T follicular helper cell (primary cell): ENCODE measurements around the gene MANEA.
A peak's percentile ranks its signal among the peaks of the same experiment; 100 is the strongest.
"Not testable (repeated sequence)": the region's sequence is repeated elsewhere in the genome, so short reads cannot be mapped to it uniquely, and the experiment has no call there.

Experiments
- DNase-seq: peaks from one replicate; pipeline ENCODE4 v3.0.0-alpha.2; 2020; ENCODE audit warnings: low read depth
- total RNA-seq, 2 experiments: gene quantifications; one replicate each; lab custom pipeline; 2026; lab: John Stamatoyannopoulos, UW

The MANEA gene
- total RNA-seq, result 22.1 to 32.0 reads per million in 2 experiments

- peak; percentile 73 for DNase-seq
These were observed at the start of gene MANEA for GRCh38 chr6:95577304-95578105. TSS of gene MANEA (plus strand) at chr6:95577535. CDS start at chr6:95586440, 8,905 bp downstream.

- no peak for DNase-seq
These were observed 47.6 kb upstream of the MANEA start for GRCh38 chr6:95529762-95530161.

- no peak for DNase-seq
These were observed 47.0 kb upstream of the MANEA start for GRCh38 chr6:95530176-95530819.

- no peak for DNase-seq
These were observed 33.5 kb upstream of the MANEA start for GRCh38 chr6:95543798-95544197.

- DNase-seq, result no peak
These were observed 32.7 kb upstream of the MANEA start for GRCh38 chr6:95544517-95545225.

- no peak for DNase-seq
These were observed 32.1 kb upstream of the MANEA start for GRCh38 chr6:95545226-95545625.

GRCh38 chr6:95545686-95546085 lies 31.6 kb upstream of the MANEA start:
- no peak for DNase-seq

- no peak for DNase-seq
These were observed 31.2 kb upstream of the MANEA start for GRCh38 chr6:95546148-95546547.

- DNase-seq, result no peak
These were observed 30.3 kb upstream of the MANEA start for GRCh38 chr6:95547043-95547442.

GRCh38 chr6:95548188-95548786 lies 29.0 kb upstream of the MANEA start:
- DNase-seq, result no peak

GRCh38 chr6:95551678-95552324 lies 25.5 kb upstream of the MANEA start:
- DNase-seq, result no peak

- no peak for DNase-seq
These were observed 23.5 kb upstream of the MANEA start for GRCh38 chr6:95553880-95554279.

- DNase-seq, result not testable (repeated sequence)
These were observed 16.4 kb upstream of the MANEA start for GRCh38 chr6:95560956-95561355.

- DNase-seq, result no peak
These were observed 7.8 kb upstream of the MANEA start for GRCh38 chr6:95569560-95569959.

GRCh38 chr6:95572098-95572497 lies 5.2 kb upstream of the MANEA start:
- DNase-seq, result no peak

- DNase-seq, result no peak
These were observed 2.5 kb upstream of the MANEA start for GRCh38 chr6:95574811-95575210.

- DNase-seq, result no peak
These were observed 927 bp upstream of the MANEA start for GRCh38 chr6:95576218-95576997.

GRCh38 chr6:95576998-95577303 lies 384 bp upstream of the MANEA start:
- DNase-seq, result no peak

- DNase-seq, result no peak
These were observed 723 bp downstream of the MANEA start for GRCh38 chr6:95578106-95578410.

- no peak for DNase-seq
These were observed 3.7 kb downstream of the MANEA start for GRCh38 chr6:95581073-95581472.

GRCh38 chr6:95584226-95584625 lies 6.9 kb downstream of the MANEA start:
- DNase-seq, result not testable (repeated sequence)
